Left hindlimb (tissue), 1 donor: ENCODE results near the gene ZYG11A.

ENCODE experiments used
- DNase-seq: peaks from one replicate; pipeline ENCODE4 v3.0.0-alpha.2; 2018

ZYG11A gene

DNA sequence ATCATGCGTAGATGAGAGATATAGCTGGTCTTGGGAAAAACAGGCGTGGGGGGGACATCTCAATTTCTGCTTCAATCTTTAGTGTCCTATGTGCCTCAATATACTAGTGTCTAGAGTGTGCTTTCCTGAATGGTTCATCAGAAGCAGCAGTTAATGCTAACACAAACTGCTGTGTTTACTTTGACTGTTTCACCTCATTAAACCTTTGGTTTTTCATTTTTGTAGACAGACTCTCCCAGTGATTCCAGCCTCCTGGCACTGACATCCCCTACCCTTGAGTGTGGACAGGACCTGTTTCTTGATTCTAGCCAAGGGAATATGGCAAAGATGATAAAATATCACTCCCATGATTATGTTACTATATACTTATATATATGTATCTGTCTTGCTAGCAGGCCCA is 37.6 kb downstream of the ZYG11A start:
- no peak for DNase-seq

GRCh38 chr1:52887483-52887882 is 44.9 kb downstream of the ZYG11A start:
- no peak for DNase-seq

- no peak for DNase-seq
Observed at GRCh38 chr1:52892424-52893215, 50.1 kb downstream of the ZYG11A start.

DNA sequence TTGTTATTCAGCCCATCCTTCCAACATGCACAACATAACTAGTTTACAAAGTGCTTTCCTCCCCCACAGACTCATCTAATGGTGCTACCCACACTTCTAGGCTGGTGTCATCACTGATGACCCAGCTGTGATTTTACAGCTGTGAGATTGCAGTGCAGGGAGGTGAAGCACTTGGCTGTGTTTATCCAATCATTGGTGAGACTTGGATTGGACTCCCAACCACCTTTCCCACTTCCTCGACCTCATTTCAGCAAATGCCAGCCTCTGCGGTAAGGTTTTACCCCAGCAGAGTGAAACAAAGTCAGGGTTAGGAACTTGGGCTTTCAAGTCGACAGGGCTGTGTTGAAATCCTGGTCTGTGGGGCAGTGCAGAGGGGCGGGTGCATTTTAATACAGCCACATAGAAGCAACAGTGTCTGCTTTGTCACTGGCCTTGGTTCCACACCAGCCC is 56.9 kb downstream of the ZYG11A start:
- no peak for DNase-seq

DNA sequence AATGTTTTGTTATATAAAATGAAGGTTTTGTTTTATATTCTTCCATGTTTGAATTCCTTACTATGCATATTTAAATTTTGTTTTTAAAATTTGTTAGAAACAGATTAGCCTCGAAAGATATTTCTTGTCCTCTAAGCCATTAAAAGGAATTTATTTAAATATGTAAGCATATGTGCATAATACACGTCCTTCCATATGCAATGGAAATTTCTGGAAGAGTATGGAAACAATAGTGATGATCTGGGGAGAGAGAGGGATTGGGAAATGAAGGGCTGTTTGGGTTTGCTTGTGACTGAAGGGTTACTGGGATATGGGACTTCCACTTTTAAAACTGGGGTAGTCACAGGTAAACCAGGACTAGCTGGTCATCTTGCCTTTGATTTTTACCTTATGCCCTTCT is 57.8 kb downstream of the ZYG11A start:
- DNase-seq: no peak

DNA sequence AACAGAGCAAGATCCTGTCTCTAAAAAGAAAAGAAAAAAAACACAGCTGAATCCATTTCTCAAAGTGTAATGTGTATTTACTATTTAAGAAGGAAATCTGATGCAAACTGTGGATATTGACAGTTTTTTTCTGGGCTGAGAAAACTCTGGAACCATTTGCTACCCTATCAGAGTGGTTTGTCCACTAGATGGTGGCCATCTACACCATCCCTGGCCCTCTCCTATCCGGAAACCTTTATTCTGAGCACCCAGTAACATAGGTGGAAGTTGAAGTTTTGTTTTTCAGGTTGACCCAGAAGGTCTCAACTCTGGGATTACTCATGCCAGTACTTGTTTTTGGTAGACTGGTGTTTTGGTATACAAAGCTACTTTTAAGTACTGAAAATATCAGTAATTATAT is 58.8 kb downstream of the ZYG11A start:
- no peak for DNase-seq

DNA sequence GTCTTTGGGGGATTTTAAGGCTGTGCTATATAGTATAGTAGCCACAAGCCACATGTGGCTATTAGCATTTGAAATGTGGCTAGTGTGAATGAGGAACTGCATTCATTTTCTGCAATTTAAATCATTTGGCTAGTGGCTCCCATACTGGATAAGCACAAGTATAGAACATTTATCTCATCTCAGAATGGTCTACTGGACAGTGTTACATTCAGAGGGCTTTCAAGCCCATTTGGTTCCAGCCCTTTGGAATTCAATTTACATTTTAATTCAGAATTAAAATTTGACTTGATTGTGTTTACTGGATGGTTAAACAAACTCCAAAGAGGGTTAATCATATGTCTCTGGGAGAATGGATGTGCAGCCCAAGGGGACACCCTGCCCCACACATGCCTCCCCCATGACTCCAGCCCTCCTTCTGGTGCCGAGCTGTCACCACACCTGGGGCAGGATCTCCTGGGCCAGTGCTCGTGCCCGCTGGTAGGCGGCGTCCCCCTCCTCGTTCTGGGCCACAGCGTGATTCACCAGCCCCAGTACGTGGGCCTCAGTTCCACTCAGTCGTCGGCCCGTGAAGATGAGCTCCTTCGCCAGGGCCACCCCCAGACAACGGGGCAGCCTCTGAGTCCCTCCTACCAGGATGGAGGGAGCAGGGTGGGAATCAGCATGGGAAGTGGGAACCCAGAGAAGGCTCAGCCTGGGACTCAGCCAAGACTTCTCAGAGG is 61.8 kb downstream of the ZYG11A start:
- DNase-seq: no peak

GRCh38 chr1:52904927-52905698 is 62.6 kb downstream of the ZYG11A start:
- DNase-seq: no peak

DNA sequence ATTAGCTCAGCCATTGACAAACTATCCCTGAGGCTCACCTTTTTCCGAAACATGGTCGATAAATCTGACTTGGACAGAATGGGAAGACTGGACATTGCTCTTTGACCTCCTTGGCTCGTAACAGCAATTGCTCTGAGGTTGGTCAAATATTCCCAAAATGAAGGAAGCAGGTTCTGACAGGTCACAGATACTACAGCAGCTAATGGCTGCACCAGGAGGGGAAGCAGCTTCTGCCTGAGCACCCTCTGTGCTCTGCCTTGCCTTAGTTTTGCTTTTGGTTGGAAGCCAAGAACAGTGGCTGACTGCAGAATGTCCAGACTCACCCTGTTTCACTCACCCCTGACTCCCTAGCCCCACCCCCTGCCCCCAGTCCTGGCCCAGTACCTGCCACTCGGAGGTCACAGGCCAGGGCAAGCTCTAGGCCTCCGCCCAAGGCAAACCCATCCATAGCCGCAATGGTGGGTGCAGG is 63.6 kb downstream of the ZYG11A start:
- DNase-seq: no peak

DNA sequence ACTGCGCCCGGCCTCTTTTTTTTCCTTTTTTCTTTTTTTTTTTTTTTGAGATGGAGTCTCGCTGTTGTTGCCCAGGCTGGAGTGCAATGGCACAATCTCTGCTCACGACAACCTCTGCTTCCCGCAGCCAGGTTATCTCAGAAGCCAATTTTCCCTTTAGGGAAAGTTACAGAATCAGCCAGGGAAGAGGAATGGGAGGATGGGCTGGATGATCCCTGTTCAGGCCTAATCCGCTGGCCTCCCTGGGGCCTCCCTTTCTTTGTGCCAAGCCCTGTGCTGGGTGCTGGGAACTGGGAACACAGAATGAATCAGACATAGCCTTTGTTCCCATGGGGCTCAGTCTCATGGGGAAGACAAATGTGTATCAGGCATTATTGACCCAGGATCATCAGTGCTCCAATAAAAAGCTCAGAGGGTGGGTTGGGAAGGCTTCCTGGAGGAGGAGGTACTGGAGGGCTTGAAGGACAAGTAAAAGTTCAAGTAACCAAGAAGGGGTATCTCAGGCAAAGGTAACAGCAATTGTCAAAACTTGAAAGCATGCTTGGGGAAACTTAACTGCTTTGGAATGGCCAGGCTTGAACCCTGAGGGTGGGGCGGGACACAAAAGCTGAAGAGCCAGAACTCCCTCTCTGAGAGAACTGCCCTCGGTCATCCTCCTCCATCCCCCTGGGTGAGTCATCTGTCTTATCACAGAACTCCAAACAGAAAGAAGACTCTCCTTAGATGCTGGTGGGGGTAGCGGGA is 64.7 kb downstream of the ZYG11A start:
- DNase-seq: no peak

- no peak for DNase-seq
Observed at GRCh38 chr1:52907812-52908153, 65.2 kb downstream of the ZYG11A start.

DNA sequence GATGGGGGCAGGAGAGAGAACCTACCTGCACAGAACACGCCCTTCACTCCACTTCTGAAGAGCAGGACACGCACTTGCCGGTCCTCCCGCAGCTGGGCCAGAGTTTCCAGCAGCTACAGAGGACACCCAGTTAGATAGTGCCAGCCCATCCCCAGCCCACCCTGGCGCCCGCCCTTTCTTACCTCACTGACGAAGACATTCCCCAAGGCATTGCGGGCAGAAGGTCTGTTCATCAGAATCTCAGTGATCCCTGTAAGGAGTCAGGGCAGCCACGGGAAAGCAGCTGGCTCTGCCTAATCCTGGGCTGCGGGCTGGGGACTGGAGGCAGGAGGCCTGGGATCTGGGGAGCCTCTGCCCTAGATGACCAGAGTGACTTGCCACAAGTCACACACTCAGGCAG is 69.0 kb downstream of the ZYG11A start:
- DNase-seq: no peak

DNA sequence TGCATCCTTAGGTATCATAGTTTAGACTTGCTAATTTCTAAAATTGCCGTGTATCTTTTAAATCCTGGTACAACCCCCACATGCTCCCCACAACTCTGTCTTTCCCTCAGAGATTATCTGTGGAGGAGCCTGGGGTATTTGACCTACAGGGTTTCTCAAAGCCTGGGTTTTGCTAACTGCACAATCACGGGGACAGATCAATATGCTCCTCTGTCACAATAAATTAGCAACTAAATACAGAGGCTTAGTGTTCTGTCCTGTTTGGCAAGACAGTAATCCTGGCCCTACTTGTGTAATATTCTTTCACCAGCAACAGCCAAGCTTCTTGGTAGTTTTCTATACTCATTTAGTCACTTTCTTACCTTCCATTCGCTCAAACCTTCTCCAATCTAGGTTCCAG is 70.5 kb downstream of the ZYG11A start:
- no peak for DNase-seq

DNA sequence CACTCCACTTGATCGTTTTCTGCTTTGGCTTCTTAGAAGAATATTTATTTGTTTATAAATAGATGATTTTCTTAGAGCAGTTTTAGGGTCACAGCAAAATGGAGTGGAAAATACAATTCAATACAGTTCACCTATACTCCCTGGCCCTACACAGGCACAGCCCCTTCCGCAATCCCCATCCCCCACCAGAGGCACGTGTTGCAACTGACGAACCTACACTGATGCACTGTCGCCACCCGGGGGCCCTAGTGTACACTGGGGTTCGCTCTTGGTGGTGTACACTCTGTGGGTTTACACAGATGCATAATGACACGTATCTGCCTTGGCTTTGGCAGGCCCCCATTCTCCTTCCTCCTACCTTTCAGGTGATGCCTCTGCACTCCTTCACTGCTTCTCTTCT is 71.0 kb downstream of the ZYG11A start:
- no peak for DNase-seq

- no peak for DNase-seq
Observed at GRCh38 chr1:52914463-52914862, 71.9 kb downstream of the ZYG11A start.

DNA sequence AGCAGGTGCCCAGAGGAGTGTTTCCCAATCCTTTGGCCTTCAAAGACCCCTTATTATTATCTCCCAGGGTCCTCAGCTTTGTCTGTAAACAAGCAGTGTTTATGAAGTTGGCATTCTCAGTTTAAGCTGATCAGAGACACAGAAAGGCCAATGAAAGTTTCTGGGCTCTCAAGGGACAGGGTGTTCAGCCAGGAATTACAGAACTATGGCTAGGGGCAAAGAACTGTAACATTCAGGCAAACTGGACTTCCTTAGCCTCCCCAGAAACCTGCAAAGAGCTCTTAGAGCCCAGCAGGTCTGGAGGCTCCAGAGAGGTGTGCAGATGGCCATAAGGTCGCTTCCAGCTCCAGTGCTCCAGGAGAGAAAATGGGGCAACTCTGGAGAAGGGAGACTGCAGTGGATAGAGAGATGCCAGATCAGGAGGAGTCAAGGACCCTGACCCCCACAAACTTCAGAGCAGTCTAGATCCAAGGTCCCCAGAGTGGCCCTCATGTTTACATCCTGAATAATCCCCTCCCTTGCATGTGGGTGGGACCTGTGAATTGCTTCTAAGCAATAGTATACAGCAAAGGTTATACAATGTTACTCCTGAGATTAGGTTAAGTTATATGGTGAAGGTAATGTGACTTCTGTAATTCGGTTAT is 72.8 kb downstream of the ZYG11A start:
- no peak for DNase-seq

DNA sequence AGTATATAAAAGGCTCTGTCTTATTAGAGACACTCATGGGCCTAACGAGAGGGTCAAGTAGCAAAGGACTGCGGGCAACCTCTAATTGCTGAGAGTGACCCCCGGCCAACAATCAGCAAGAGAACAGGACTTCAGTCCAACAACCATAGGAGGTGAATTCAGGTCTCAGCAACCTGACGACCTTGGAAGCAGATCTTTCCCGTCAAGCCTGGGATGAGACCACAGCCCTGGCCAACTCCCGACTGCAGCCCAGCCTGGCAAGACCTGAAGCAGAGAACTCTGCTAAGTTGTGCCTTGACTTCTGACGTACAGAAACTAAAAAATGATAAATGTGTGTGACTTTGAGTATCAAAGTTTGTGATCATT is 73.3 kb downstream of the ZYG11A start:
- DNase-seq: no peak

- no peak for DNase-seq
Observed at GRCh38 chr1:52916241-52916975, 73.8 kb downstream of the ZYG11A start.

- no peak for DNase-seq
Observed at GRCh38 chr1:52917156-52917555, 74.6 kb downstream of the ZYG11A start.

DNA sequence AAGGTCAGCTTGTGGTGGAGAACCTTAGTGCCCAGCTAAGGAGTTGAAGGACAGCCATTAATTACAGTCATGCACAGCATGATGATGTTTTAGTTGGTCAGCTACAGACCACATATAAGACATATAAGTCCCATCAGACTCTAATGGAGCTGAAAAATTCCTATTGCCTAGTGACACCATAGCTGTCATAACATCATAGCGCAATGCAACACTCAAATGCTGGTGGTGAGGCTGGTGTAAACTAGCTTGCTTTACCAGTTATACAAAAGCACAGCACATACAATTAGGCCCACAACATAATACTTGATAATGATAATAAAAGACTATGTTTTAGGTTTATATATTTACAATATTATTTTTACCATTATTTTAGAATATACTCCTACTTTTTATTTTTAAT is 75.0 kb downstream of the ZYG11A start:
- no peak for DNase-seq

DNA sequence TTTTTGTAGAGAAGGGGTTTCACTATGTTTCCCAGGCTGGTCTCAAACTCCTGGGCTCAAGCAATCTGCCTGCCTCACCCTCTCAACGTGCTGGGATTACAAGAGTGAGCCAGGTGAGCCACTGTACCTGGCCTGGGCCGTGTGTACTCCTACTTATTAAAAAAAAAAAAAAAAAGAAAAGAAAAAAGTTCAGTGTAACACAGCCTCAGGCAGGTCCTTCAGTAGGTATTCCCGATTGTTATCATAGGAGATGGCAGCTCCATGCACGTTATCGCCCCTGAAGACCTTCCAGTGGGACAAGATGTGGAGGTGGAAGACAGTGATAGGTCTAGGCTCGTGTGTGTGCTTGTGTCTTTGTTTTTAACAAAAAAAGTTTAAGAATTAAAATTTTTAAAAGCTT is 75.6 kb downstream of the ZYG11A start:
- DNase-seq: no peak
